ENCODE data around the gene XBP1.
"Not testable (repeated sequence)": the region's sequence is repeated elsewhere in the genome, so short reads cannot be mapped to it uniquely, and the experiment has no call there.

XBP1 gene

DNA sequence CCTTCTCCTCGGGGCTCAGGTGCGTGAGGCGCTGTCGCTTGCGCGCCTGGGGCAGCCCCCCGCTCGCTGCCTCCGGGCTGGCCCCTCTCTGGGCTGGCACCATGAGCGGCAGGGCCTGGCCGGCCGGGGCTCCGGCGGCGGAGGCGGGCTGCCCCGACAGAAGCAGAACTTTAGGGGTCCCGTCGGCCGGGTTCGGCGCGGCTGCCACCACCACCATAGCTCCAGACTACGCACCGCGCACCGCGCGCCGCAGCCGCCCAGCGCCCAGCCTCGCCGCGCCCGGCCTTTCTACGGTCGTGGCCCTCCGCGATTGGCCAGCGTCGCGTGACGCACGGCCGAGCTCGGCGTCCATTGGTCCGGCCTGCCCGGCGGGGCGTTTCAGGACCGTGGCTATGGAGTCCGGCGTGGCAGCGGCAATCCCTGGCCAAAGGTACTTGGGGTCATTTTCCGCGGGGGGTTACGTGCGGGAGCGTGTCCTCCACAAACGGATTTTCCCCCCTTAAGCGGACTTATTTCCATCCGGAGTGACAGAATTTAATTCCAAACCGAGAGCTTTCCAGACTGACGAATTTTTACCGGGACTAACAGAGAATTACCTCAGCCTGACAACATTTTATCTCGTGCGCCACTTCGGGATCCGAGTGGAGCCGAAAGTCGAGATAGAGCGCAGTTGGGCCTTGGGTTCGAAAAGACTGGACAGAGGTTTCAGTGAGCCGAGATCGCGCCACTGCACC is at the start of gene XBP1:
XBP1 (minus strand) TSS at position 262 of the 734 bp plus-strand sequence.
- peak; percentile 94 for DNase-seq

DNA sequence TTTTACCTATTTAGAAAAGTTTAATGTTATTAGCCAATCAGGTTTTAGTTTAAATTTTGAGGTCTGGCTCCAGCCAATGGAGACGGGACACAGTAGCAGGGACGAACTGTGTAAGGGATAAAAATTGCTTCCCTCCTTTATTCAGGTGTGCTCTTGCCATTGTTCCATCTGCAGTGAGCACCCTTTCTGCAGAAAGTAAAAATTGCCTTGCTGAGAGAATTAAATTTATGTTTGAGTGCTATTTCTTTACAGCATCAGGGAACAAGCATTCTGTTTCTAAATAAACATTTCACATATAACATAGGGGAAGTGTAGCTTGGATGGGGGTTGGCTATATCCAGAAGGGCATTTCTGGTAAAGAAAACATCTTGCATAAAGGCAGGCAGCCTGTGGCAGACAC is 46.6 kb upstream of the XBP1 start:
- no peak for DNase-seq

DNA sequence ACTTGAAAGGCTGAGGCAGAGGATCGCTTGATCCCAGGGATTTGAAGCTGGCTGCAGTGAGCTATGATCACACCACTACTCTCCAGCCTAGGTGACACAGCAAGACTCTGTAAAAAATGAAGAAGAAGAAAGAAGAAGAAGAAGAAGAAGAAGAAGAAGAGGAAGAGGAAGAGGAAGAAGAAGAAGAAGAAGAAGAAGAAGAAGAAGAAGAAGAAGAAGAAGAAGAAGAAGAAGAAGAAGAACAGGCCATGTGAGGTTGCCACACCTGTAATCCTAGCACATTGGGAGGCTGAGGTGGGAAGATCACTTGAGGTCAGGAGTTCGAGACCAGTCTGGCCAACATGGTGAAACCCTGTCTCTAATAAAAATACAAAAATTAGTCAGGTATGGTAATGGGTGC is 43.9 kb upstream of the XBP1 start:
- DNase-seq = not testable (repeated sequence)

DNA sequence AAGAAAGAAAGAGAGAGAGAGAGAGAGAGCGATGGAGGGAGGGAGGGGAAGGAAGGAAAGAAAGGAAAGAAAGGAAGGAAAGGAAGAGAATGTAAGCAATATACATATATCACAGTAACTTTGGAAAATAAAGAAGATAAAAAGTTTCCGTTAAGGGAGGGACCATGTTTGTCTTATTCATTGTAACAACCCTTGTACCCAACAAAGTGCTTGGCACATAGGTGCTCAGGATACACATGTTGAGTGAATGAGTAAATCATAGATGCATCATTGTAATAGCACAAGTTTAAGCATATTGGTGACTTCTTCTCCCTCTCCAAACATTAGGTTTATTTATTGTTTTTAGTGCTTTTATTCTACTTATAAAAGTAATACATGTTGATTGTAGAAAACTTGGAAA is 43.3 kb upstream of the XBP1 start:
- no peak for DNase-seq

DNA sequence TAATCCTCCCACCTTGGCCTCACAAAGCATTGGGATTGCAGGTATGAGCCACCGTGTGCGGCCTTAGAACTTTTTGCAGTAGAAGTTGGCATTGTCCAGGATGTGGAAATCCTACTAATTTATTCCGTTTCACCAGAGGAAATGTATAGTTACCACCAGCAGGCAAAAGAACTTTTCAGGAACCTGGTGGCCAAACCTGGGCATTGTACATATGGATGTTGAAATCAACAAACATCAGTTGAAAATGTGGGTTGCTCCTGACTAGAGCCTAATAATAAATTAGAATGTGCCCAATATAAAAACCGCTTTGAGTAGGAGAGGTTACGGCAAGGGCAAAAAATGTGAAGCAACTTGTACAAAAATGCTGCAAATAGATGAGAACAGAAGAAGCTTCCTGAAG is 40.7 kb upstream of the XBP1 start:
- no peak for DNase-seq

DNA sequence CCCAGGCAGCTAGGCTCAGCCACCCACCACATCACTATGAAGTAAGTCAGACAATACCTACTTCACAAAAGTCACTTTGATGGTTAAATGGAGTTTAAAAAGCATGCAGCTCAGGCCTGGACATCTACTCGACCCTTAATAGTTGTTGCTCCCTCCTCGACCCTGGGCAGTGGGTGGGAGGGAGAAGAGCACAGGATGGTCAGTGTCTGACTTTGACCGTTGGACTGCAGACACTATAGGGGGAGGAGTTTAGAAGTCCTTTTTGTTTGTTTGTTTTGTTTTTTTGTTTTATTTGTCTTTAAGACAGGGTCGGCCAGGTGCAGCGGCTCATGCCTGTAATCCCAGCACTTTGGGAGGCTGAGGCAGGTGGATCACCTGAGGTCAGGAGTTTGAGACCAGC is 38.6 kb upstream of the XBP1 start:
- no peak for DNase-seq

DNA sequence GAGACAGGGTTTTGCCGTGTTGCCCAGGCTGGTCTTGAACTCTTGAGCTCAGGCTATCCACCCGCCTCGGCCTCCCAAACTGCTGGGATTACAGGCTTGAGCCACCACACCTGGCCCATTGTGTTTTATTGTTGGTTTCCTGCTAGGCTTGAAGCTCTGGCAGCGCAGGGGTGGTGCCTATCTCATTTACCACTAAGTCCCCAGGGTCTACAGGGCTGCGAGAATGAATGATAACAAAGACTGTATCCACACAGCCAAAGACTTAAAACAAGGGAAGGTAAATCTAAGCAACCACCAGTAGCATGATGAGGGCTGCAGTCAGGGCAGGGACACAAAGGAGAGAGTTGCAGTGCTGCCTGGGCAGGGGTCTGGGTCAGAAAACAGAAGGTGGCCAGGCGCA is 37.3 kb upstream of the XBP1 start:
- no peak for DNase-seq

DNA sequence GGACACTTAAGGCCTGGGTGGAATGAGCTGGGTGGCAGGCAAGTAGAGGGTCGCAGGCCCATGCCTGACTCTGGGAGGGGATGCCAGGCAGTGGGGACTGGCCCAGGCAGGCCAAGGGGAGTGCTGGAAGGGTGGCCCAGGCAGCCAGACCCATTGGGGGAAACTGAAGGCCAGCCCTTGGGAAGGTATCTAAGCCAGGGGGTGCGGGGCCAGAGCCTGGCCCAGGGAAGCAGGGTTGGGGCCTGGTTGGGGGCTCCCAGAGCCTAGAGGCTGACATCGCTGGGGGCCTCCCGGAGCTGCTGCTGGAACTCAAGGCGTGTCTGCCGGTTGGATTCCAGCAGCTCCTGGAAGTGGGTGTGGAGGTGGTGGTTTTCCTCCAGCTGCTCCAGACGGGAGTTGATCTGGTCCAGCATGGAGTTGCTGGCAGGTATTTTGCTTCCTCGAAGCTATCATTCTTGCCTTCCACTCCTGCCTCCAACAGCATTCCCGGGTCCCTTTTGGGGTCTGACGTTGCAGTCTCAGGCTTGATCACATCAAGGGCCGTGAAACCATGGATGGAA is 35.3 kb upstream of the XBP1 start:
- DNase-seq = no peak

DNA sequence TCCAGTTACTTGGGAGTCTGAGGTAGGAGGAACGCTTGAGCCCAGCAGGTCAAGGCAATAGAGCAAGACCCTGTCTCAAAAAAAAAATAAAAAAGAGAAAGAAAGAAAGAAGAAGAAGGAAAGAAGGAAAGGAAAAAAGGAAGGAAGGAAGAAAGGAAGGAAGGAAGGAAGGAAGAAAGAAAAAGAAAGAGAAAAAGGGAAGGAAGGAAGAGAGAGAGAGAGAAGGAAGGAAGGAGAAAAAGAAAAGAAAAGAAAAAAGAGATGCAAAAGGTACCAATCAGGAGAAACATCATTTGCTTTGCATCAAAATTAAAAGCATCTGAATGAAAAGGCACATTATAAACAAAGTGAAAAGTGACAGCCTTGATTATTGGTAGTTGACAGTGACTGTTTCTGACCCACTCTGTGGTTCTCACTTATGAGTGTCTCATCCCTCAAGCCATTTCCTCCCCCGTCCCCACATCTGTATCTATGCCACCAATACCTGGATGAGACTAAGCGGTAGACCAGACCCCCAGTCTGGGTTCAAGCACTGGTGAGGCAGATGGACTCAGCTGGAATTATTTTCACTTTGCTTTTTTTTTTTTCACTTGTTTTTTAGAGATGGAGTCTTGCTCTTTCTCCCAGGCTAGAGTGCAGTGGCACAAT is 33.0 kb upstream of the XBP1 start:
- no peak for DNase-seq

DNA sequence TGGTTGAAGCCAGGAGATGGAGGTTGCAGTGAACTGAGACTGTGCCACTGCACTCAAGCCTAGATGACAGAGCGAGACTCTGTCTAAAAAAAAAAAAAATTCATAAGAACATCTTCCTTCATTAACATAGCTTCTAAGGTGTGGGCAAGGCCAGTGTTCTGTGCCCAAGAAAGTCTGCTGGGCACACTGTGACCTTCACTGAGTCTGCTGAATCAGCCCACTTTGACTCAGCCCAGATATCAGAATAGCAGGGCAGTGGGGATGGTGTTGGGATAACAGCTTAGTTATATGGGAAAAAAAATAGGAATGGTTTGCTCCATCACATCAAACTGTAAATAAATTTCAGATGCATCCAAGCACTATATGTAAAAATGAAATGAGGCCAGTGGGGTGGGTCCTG is 32.4 kb upstream of the XBP1 start:
- DNase-seq = no peak

DNA sequence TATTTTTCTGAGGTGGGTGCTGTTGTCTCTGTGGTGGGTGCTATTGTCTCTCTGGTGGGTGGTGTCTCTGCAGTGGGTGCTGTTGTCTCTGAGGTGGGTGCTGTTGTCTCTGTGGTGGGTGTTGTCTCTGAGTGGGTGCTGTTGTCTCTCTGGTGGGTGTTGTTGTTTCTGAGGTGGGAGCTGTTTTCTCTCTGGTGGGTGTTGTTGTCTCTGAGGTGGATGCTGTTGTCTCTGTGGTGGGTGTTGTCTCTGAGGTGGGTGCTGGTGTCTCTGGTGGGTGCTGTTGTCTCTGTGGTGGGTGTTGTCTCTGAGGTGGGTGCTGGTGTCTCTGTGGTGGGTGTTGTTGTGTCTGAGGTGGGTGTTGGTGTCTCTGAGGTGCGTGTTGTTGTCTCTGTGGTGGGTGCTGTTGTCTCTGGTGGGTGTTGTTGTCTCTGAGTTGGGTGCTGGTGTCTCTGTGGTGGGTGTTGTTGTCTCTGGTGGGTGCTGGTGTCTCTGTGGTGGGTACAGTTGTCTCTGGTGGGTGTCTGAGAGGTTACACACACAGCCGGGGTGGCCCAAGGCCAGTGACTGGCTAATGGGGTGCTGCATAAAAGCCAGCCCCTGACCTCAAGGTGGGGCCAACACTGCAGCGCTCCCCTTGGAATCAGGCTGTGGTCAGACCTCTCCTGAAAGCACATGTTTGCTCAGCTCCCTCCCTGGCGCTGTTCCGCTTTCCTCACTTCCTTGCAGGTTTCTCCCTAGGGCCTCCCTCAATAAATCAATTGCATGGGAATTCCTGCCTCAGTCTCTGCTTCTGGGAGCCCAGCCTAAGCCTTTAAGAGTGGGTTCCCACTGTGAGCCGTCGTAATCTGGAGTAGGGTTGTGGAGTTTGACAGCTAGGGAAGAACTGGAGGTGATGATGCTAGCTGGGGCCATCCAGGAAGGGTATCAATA is 31.0 kb upstream of the XBP1 start:
- no peak for DNase-seq

DNA sequence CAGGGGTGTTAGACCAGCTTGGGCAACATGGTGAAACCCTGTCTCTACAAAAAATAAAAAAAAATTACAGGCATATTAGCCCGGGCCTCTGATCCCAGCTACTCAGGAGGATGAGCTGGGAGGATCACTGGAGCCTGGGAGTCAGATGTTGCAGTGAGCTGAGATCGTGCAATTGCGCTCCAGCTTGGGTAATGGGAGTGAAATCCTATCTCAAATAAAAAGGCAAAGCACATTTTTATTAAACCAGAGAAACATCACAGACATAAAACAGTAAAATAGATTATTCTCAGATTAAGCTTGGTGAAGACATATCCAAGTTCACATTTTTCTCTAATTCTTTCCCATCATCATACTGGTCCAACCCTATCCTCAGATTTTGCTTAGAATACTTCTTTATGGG is 30.1 kb upstream of the XBP1 start:
- no peak for DNase-seq

DNA sequence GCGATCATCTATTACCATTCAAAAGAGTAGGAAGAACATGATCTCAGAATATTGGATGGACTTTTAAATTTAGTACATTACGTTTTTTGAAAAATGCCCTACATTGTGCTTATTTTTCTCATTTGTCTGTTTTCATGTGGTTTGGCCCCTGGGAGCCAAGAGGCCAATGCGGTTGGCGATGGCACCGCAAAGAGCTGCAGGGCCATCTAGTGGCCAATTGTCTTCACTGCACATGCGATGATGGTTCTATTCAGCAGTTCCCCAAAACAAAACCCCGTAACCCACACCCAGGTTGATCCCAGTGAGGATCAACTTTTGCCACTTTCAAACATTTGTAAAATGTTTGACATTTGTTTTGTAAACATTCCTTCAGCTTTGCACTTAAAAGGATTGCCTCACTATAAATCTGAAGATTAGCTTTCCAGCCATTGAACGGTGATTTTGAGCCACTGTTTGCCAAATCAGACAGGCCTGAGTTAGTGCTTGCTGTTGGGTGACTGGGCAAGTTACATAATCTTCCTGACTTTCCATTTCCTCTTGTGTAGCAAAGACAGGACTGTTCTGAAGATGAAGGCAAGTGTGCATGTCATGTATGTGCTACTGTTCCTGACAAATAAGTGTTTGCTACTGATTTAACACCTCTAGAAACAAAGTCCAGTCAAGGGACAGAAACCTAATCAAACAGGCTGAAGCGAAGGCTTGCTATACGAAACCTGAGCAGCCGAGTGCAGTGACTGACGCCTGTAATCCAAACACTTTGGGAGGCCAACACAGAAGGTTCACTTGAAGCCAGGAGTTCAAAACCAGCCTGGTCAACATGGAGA is 29.2 kb upstream of the XBP1 start:
- peak; percentile 69 for DNase-seq

DNA sequence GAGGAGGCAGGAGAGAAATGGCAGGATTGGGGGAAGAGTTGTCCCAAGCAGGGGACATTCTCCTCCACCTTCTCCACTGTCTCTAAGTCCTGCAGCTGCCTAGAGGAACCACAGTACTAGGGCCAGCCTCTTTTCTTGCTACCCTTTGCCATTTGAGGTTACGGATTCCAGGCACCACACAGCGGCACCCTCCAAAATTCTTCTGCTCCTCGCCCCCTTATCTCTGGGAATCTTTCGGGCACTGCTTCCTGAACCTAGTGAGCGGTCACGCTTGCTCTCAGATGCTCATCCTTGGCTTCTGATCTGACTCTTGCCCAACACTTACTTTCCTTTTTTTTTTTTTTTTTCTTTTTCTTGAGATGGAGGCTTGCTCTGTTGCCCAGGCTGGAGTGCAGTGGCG is 26.6 kb upstream of the XBP1 start:
- no peak for DNase-seq

DNA sequence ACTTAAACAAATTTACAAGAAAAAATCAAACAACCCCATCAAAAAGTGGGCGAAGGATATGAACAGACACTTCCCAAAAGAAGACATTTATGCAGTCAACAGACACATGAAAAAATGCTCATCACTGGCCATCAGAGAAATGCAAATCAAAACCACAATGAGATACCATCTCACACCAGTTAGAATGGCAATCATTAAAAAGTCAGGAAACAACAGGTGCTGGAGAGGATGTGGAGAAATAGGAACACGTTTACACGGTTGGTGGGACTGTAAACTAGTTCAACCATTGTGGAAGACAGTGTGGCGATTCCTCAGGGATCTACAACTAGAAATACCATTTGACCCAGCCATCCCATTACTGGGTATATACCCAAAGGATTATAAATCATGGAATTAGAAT is 26.1 kb upstream of the XBP1 start:
- not testable (repeated sequence) for DNase-seq

DNA sequence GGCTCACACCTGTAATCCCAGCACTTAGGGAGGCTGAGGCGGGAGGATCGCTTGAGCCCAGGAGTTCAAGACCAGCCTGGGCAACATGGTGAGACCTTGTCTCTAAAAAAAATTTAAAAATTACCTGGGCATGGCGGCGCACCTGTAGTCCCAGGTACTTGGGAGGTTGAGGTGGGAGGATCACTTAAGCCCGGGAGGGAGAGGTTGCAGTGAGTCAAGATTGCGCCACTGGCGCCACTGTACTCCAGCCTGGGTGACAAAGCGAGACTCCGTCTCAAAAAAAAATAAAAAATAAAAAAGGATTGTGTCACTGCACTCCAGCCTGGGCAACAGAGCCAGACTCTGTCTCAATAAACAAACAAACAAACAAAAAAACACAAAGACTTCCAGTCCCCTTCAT is 24.1 kb upstream of the XBP1 start:
- DNase-seq = not testable (repeated sequence)

DNA sequence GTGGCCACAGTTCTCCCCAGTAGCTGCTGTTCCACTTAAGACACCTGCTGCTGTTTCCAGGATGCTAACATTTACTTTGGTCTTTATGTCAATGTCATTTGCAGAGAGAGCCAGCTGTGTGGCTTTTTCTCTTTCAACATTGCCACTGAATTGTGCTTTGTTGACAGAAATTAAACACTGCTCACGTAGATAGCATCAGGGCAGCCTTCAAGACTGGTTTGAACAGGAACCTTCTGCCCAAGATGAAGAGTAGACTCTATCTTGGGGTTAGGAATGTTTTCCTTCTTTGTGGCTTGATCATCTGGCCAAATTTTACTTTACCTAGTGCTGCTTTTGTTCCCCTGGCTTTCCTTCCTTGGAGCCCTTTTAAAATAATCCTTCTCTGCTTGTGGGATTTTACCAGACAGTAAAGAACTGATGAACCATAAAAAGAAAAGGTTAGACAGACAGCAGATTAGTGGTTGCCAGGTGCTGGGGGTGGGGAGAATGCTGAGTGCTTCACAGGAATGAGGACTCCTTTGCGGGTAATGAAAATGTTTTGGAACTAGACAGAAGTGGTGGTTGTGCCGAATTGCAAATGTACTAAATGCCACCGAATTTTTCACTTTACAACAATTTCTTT is 22.7 kb upstream of the XBP1 start:
- DNase-seq = no peak

DNA sequence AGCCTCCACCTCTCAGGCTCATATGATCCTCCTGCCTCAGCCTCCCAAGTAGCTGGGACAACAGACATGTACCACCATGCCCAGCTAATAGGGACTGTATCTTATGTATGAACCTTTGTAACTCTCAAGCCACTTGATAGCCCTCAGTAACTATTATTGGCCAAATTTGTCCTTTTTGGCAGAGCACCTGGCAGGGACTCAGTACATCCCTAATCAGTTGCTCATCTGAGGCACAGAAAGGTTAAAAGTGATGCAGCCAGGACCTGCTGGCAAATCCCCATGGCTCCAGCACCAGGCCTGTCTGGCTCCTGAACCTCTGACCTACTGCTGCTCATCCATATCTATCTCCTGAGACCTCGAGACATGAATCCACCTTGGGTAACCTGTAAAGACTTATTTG is 21.1 kb upstream of the XBP1 start:
- DNase-seq = no peak

DNA sequence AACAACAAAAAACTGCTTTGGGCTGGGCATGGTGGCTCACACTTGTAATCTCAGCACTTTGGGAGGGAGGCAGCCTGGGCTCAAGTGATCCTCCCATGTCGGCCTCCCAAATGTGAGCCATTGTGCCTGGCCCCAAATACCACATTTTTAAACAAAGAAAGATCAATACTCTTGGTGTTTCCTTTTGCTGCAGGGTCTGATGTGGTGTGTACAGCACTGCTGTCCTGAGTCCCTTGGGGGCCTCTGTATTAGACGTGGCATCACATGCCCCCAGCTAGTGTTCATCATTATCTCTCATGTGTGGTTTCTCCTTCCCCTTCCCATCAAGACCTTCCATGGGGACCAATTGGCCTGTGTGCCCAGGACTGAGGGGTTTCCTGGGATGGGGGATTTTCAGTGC is 20.5 kb upstream of the XBP1 start:
- DNase-seq = no peak

DNA sequence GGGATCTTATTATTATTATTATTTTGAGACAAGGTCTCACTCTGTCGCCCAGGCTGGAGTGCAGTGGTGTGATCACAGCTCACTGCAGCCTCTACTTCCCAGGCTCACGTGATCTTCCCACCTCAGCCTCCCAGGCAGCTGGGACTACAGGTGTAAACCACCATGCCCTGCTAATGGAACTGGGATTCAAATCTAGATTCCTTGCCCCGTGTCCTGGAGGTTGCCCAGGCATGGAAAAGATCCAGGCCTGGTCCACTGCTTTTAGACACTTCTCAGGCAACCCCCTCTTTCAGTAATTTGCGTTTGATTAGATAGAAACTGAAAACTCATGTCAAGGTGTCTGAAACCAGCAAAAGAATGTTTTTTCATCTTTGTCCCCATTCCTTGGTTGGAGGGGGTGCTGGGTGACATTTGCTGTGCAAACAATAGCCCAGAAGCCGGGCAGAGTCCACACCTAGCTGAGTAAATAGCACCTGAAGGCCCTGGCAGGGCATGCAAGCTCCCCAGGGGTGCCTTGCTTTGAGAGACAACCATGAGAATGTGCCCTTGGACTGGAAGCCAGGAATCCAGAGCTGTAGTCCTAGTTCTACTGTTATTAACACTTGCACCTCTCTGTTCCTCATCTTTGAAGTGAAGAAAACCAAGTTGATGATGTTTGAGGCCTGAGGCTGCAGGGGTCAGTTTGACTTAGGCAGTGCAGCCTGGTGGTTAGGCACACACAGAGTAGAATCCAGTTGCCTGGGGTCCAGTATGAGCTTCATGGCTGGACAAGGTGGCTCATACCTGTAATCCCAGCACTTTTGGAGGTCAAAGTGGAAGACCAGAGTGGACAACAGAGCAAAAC is 19.1 kb upstream of the XBP1 start:
- DNase-seq = no peak
